MM.1S (cell line): ENCODE data around the gene PLA2G4A.

ENCODE experiments used
- CTCF ChIP-seq: fragments of 300-600 bp; sonication (generic); IDR thresholded peaks from 2 replicates; pipeline ENCODE4 v1.5.1; 2016; ENCODE audit warnings: antibody characterized with exemption, low read length, mixed read lengths
- EZH2 ChIP-seq: fragments of 300-600 bp; sonication (generic); optimal IDR thresholded peaks from 2 replicates; pipeline ENCODE3; 2017; ENCODE audit warnings: low read depth, mild to moderate bottlenecking, antibody characterized with exemption, low read length, mixed read lengths

GRCh38 chr1:186873687-186874086, 44.9 kb downstream of the PLA2G4A start:
- TF ChIP-seq CTCF (no peak), EZH2 (no peak)
